ENCODE data around the gene PTOV1. TPM values are rescaled to one million over a fixed set of nuclear protein-coding genes. Genes with fewer than 3 reads are reported as not detected.

The PTOV1 gene
- total and polyA plus RNA-seq, 7 donors, result 52.2 to 105 (median 63.8) TPM

DNA sequence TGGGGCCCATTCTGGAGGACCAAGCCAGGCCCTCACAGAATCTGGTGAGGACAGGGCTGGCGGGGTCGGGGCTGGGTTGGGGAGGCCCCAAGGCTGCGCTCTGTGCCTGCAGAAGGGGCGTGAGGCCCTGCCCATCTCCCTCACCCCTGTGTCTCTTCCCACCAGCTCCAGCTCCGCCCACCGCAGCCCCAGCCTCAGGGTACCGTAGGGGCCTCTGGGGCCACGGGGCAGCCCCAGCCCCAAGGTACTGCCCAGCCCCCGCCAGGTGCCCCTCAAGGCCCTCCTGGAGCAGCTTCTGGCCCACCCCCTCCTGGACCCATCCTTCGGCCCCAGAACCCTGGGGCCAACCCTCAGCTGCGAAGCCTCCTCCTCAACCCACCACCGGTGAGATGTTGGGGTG is 15.4 kb upstream of the PTOV1 start:
- no peaks in the 10 kb centered on the region for H3K9me3 ChIP-seq
- no peaks in the 10 kb centered on the region for H3K27me3 ChIP-seq
- no peak overlapping the region for H3K27ac ChIP-seq
- no peak for DNase-seq
- H3K36me3 ChIP-seq, result peaks cover 40 to 88% (median 76%) of the 10 kb centered on the region in 4 donors
- no peak overlapping the region for H3K4me3 ChIP-seq
- peaks cover 0 to 14% (median 7%) of the 10 kb centered on the region in 4 donors for H3K4me1 ChIP-seq
- TF ChIP-seq, protein P1, sequence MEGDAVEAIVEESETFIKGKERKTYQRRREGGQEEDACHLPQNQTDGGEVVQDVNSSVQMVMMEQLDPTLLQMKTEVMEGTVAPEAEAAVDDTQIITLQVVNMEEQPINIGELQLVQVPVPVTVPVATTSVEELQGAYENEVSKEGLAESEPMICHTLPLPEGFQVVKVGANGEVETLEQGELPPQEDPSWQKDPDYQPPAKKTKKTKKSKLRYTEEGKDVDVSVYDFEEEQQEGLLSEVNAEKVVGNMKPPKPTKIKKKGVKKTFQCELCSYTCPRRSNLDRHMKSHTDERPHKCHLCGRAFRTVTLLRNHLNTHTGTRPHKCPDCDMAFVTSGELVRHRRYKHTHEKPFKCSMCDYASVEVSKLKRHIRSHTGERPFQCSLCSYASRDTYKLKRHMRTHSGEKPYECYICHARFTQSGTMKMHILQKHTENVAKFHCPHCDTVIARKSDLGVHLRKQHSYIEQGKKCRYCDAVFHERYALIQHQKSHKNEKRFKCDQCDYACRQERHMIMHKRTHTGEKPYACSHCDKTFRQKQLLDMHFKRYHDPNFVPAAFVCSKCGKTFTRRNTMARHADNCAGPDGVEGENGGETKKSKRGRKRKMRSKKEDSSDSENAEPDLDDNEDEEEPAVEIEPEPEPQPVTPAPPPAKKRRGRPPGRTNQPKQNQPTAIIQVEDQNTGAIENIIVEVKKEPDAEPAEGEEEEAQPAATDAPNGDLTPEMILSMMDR (IDR thresholded peaks at IDR 0.05), result no peak
- TF ChIP-seq POLR2A (IDR thresholded peaks at IDR 0.05) (no peak), EP300 (IDR thresholded peaks at IDR 0.05) (no peak), POLR2AphosphoS5 (IDR thresholded peaks at IDR 0.05) (no peak)
- 97 to 98% methylated on average over 12 of the region's 12 CpGs for WGBS, 2 donors
- intact Hi-C loops (cut with DNase I), result no loop called here

DNA sequence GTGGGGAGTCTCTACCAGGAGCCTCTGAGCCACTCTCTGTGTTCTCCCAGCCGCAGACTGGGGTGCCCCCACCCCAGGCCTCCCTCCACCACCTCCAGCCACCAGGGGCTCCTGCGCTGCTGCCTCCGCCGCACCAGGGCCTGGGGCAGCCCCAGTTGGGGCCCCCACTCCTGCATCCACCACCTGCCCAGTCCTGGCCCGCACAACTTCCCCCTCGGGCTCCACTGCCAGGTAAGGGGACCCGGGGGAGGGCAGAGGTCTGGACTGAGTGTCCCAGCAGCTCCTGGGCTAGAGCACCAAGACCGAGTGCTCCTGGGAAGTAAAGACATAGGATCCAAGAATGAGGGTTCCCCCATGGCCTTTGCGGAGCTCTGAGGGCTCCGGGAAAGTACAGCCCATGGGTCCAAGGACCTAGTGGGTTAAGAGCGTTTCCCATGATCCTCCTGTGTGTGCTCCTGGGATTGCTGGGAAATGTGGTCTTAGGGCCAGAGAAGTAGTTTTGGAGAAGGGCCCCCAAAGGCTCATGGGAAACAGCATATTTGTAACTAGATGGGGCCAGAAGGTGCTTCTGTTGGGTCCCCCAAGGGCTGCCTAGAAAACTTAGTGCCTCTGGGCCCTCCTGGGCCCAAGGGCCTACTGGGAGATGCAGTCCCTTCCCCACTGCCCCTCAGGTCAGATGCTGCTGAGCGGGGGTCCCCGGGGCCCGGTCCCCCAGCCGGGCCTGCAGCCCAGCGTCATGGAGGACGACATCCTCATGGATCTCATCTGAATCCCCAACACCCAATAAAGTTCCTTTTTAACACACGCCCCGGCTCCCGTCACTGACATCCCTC is 14.6 kb upstream of the PTOV1 start:
- WGBS, 2 donors, result 97% methylated on average over 20 of the region's 20 CpGs
- H3K36me3 ChIP-seq, result peaks cover 32 to 80% (median 68%) of the 10 kb centered on the region in 4 donors
- intact Hi-C loops (cut with DNase I), result no loop called here
- no peak for DNase-seq
- TF ChIP-seq EP300 (IDR thresholded peaks at IDR 0.05), result no peak
- no peaks in the 10 kb centered on the region for H3K27me3 ChIP-seq
- no peak overlapping the region for H3K27ac ChIP-seq
- peaks cover 0 to 16% (median 7%) of the 10 kb centered on the region in 4 donors for H3K4me1 ChIP-seq
- H3K9me3 ChIP-seq, result no peaks in the 10 kb centered on the region
- H3K4me3 ChIP-seq, result no peak overlapping the region

DNA sequence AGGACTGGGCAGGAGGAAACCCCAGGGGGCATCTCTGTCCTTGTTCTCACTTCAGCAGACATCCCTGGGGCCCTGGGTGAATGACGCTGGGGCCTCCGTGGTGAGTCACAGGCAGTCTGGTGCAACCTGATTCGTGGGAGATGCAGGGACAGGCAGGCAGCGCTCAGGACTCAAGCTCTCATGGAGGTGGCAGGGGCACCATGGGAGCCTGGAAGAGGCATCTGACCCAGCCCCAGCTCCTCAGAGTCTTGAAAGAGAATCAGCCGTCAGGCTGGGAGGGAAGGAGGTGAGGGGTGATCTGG is 14.0 kb upstream of the PTOV1 start:
- Histone ChIP-seq H3K4me1 (peaks cover 0 to 16% (median 7%) of the 10 kb centered on the region in 4 donors), H3K9me3 (no peaks in the 10 kb centered on the region), H3K27me3 (no peaks in the 10 kb centered on the region), H3K4me3 (no peak overlapping the region), H3K27ac (no peak overlapping the region), H3K36me3 (peaks cover 31 to 74% (median 62%) of the 10 kb centered on the region in 4 donors)
- 91 to 95% methylated on average over 5 of the region's 5 CpGs for WGBS, 2 donors
- no peak for TF ChIP-seq POLR2A (IDR thresholded peaks at IDR 0.05)
- DNase-seq, result no peak
- intact Hi-C loops (cut with DNase I), result no loop called here

DNA sequence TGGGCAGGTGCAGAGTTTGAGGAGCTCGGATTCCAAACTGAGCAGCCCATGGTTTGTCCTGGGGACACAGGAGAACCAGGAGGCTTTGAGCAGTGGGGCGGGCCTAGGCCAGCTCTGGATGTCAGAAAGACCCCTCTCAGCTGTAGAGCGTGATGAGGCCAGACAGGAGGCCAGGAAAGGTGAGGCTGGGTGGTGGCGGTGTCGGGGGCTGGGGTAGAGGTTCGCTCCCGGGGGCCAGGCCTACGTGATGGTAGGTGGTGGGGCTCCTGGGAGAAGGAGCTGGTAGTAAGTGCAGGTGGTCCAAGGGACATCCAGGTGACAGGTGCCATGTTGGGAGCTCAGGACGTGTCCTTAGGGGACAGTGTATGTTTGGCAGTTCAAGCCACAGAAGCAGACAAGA is 13.5 kb upstream of the PTOV1 start:
- TF ChIP-seq EP300 (IDR thresholded peaks at IDR 0.05) (no peak), POLR2AphosphoS5 (IDR thresholded peaks at IDR 0.05) (no peak), POLR2A (IDR thresholded peaks at IDR 0.05) (no peak)
- DNase-seq, result no peak
- WGBS, 2 donors, result 96 to 98% methylated on average over 9 of the region's 9 CpGs
- Histone ChIP-seq H3K4me1 (peaks cover 0 to 16% (median 7%) of the 10 kb centered on the region in 4 donors), H3K27ac (no peak overlapping the region), H3K27me3 (no peaks in the 10 kb centered on the region), H3K4me3 (no peak overlapping the region), H3K36me3 (peaks cover 31 to 69% (median 58%) of the 10 kb centered on the region in 4 donors), H3K9me3 (no peaks in the 10 kb centered on the region)
- intact Hi-C loops (cut with DNase I), result no loop called here

DNA sequence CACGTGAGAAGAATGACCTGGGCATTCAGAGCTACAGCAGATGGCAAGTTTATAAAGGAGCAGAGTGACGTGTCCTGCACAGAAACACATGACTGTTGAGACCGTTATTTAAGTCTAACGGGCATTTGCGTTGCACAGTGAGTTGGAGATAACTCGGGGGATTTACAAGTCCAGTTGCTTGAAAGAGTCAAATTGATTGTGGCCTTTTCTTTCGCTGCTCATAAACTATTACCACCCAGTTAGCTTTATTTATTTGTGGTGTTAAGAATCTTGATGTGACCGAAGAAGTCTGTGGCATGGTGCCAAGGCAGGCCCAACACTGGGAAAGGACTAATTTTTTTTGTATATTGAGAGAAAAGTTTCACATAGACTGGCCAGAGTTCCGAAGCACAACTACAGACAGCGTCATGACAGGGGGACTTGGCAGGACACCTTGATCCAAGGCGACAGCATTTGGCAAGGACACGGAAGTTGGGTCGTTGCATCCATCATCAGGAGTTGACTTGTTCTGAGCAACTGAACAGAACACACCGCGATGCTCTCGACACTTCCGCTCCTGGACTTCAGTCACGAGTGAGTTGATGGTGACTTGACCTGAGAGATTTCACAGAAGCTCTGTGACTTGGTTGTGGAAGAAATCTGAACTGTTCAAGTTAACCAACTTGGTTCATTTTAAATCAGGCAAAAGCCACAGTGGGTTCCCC is 11.9 kb upstream of the PTOV1 start:
- H3K36me3 ChIP-seq, result peaks cover 21 to 53% (median 42%) of the 10 kb centered on the region in 4 donors
- WGBS, 2 donors, result 90 to 91% methylated on average over 18 of the region's 18 CpGs

More for the DNA sequence above, 11.9 kb upstream of the PTOV1 start:
- H3K27me3 ChIP-seq, result no peaks in the 10 kb centered on the region
- H3K9me3 ChIP-seq, result no peaks in the 10 kb centered on the region
- H3K4me1 ChIP-seq, result peaks cover 0 to 16% (median 7%) of the 10 kb centered on the region in 4 donors
- peak in 1 of 4 donors; percentile 8 for TF ChIP-seq POLR2AphosphoS5 (IDR thresholded peaks at IDR 0.05)
- TF ChIP-seq POLR2A (IDR thresholded peaks at IDR 0.05), result no peak
- TF ChIP-seq, protein P1 (IDR thresholded peaks at IDR 0.05), result no peak
- no peak for TF ChIP-seq EP300 (IDR thresholded peaks at IDR 0.05)
- intact Hi-C loops (cut with DNase I), result no loop called here
- H3K27ac ChIP-seq, result peak overlapping the region in 3 of 4 donors; percentile 67 to 73 (median 69)
- no peak overlapping the region for H3K4me3 ChIP-seq
- no peak for DNase-seq
